ENCODE results near the gene FRYL. TPM values are rescaled to one million over a fixed set of nuclear protein-coding genes. Genes with fewer than 3 reads are reported as not detected.
"Not testable (repeated sequence)": the region's sequence is repeated elsewhere in the genome, so short reads cannot be mapped to it uniquely, and the experiment has no call there.

The FRYL gene
- total RNA-seq, 1 donor from 2014 or later: 190 TPM

GRCh38 chr4:48692044-48692443 is 88.0 kb downstream of the FRYL start:
- DNase-seq: no peak
- Mint-ChIP-seq H3K9me3 (ENCODE audit: unreplicated experiment) (no peaks in the 10 kb centered on the region), H3K4me3 (ENCODE audit: unreplicated experiment) (no peak overlapping the region), H3K27ac (ENCODE audit: unreplicated experiment) (no peak overlapping the region), H3K4me1 (ENCODE audit: low read depth, unreplicated experiment) (peaks cover 17% of the 10 kb centered on the region), H3K27me3 (ENCODE audit: unreplicated experiment) (no peaks in the 10 kb centered on the region), H3K36me3 (ENCODE audit: unreplicated experiment) (no peaks in the 10 kb centered on the region)
- TF ChIP-seq CTCF (IDR thresholded peaks at IDR 0.05; ENCODE audit: partially characterized antibody, unreplicated experiment): no peak

DNA sequence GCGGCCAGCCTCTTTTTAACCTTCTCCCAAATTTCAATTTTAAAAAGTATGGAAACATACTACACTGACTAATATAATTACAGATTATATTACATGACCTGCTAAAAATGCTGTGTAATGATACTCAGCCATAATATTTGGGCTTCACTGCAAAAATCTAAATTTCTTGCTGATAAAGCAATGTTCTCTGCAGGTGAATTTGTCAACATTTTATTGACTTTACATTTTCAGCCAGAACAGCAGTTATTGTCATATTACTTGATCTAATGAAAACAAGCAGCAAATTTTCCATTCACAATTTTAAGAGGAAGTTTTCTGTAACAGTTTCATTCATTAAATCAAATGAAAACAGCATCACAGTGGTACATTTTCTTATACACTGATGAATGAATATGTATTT is 91.1 kb downstream of the FRYL start:
- DNase-seq: no peak
- Mint-ChIP-seq H3K4me1 (ENCODE audit: low read depth, unreplicated experiment) (peaks cover 25% of the 10 kb centered on the region), H3K27me3 (ENCODE audit: unreplicated experiment) (no peaks in the 10 kb centered on the region), H3K9me3 (ENCODE audit: unreplicated experiment) (no peaks in the 10 kb centered on the region), H3K27ac (ENCODE audit: unreplicated experiment) (no peak overlapping the region), H3K4me3 (ENCODE audit: unreplicated experiment) (no peak overlapping the region), H3K36me3 (ENCODE audit: unreplicated experiment) (no peaks in the 10 kb centered on the region)
- no peak for TF ChIP-seq CTCF (IDR thresholded peaks at IDR 0.05; ENCODE audit: partially characterized antibody, unreplicated experiment)

DNA sequence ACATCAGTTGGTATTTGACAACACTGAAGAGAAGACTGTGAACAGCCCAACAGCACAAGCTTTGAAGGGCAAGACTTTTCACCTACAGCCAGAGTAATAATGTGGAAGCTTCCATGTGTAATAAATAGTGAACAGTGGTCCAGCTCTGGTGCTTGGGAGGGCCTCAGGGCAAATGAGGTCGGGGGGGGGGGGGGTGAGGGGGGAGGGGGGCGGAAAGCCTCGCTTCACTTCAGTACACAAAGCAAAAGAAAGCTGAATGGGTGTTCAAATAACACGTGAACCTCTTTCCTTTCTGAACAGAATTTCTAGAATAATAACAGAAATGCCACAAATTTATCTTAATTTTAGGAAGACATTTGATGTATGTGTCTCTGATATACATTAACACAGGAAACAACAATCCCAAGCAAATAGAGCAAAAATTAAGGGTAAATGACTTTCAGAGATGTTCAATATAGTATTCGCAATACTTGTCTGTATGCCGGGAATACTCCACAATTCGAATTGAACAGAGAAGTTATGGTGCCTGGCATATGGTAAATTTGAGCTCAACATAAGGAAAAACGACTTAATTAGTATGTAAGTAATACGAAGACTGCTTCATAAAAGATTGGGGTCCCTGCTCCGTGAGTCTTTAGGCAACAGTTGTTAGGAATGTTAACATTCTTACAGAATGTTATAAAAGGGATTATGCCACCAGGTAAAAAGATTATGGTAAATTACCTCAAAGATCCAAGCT is 92.6 kb downstream of the FRYL start:
- no peaks in the 10 kb centered on the region for H3K36me3 Mint-ChIP-seq (ENCODE audit: unreplicated experiment)
- peak overlapping the region; percentile 66 for H3K27ac Mint-ChIP-seq (ENCODE audit: unreplicated experiment)
- TF ChIP-seq CTCF (IDR thresholded peaks at IDR 0.05; ENCODE audit: partially characterized antibody, unreplicated experiment): no peak
- H3K9me3 Mint-ChIP-seq (ENCODE audit: unreplicated experiment): no peaks in the 10 kb centered on the region
- DNase-seq: no peak
- H3K27me3 Mint-ChIP-seq (ENCODE audit: unreplicated experiment): peaks cover 2% of the 10 kb centered on the region
- H3K4me3 Mint-ChIP-seq (ENCODE audit: unreplicated experiment): peak overlapping the region; percentile 46
- H3K4me1 Mint-ChIP-seq (ENCODE audit: low read depth, unreplicated experiment): peaks cover 23% of the 10 kb centered on the region

DNA sequence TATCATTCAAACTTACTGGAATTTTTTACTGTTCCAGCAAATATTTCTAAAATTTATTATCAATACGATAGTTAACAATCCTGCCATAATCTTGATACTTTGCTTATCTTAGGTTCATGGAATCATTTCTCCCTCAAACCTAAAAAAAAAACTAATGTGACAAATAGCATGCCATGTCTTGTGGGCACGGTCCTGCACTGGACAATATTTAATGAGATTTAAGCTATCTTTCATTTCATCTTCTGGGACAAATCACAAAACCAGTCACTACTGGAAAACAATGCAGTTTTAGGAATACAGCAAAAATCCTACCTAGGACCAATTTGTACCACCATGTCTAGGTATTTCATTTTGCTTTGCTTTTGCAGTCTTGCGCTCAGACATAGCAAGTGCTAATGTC is 93.7 kb downstream of the FRYL start:
- no peak for DNase-seq
- H3K27me3 Mint-ChIP-seq (ENCODE audit: unreplicated experiment): peaks cover 4% of the 10 kb centered on the region
- H3K4me3 Mint-ChIP-seq (ENCODE audit: unreplicated experiment): no peak overlapping the region
- H3K9me3 Mint-ChIP-seq (ENCODE audit: unreplicated experiment): no peaks in the 10 kb centered on the region
- H3K36me3 Mint-ChIP-seq (ENCODE audit: unreplicated experiment): no peaks in the 10 kb centered on the region
- peaks cover 23% of the 10 kb centered on the region for H3K4me1 Mint-ChIP-seq (ENCODE audit: low read depth, unreplicated experiment)
- peak overlapping the region; percentile 40 for H3K27ac Mint-ChIP-seq (ENCODE audit: unreplicated experiment)
- TF ChIP-seq CTCF (IDR thresholded peaks at IDR 0.05; ENCODE audit: partially characterized antibody, unreplicated experiment): no peak

GRCh38 chr4:48683784-48684666 is 96.1 kb downstream of the FRYL start:
- no peak overlapping the region for H3K27ac Mint-ChIP-seq (ENCODE audit: unreplicated experiment)
- H3K36me3 Mint-ChIP-seq (ENCODE audit: unreplicated experiment): no peaks in the 10 kb centered on the region
- DNase-seq: no peak
- H3K4me1 Mint-ChIP-seq (ENCODE audit: low read depth, unreplicated experiment): peaks cover 22% of the 10 kb centered on the region
- peaks cover 4% of the 10 kb centered on the region for H3K27me3 Mint-ChIP-seq (ENCODE audit: unreplicated experiment)
- TF ChIP-seq CTCF (IDR thresholded peaks at IDR 0.05; ENCODE audit: partially characterized antibody, unreplicated experiment): no peak
- no peak overlapping the region for H3K4me3 Mint-ChIP-seq (ENCODE audit: unreplicated experiment)
- H3K9me3 Mint-ChIP-seq (ENCODE audit: unreplicated experiment): no peaks in the 10 kb centered on the region

DNA sequence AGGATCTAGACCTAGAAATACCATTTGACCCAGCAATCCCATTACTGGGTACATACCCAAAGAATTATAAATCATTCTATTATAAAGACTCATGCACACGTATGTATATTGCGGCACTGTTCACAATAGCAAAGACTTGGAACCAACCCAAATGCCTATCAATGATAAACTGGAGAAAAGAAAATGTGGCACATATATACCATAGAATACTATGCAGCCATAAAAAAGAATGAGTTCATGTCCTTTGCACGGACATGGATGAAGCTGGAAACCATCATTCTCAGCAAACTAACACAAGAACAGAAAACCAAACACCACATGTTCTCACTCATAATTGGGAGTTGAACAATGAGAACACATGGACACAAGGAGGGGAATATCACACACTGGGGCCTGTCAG is 97.2 kb downstream of the FRYL start:
- H3K36me3 Mint-ChIP-seq (ENCODE audit: unreplicated experiment); DNase-seq; H3K4me3 Mint-ChIP-seq (ENCODE audit: unreplicated experiment); H3K9me3 Mint-ChIP-seq (ENCODE audit: unreplicated experiment); H3K27me3 Mint-ChIP-seq (ENCODE audit: unreplicated experiment); H3K27ac Mint-ChIP-seq (ENCODE audit: unreplicated experiment): not testable (repeated sequence)
- H3K4me1 Mint-ChIP-seq (ENCODE audit: low read depth, unreplicated experiment): peaks cover 19% of the 10 kb centered on the region

Measured in glutamatergic neuron (in vitro differentiated cells).